ENCODE measurements around the gene TGFBR3L. TPM values are rescaled to one million over a fixed set of nuclear protein-coding genes. Genes with fewer than 3 reads are reported as not detected.
"Not testable (repeated sequence)": the region's sequence is repeated elsewhere in the genome, so short reads cannot be mapped to it uniquely, and the experiment has no call there.

TGFBR3L gene
- total RNA-seq, 1 experiment from 2014 or later, result 1.9 TPM

DNA sequence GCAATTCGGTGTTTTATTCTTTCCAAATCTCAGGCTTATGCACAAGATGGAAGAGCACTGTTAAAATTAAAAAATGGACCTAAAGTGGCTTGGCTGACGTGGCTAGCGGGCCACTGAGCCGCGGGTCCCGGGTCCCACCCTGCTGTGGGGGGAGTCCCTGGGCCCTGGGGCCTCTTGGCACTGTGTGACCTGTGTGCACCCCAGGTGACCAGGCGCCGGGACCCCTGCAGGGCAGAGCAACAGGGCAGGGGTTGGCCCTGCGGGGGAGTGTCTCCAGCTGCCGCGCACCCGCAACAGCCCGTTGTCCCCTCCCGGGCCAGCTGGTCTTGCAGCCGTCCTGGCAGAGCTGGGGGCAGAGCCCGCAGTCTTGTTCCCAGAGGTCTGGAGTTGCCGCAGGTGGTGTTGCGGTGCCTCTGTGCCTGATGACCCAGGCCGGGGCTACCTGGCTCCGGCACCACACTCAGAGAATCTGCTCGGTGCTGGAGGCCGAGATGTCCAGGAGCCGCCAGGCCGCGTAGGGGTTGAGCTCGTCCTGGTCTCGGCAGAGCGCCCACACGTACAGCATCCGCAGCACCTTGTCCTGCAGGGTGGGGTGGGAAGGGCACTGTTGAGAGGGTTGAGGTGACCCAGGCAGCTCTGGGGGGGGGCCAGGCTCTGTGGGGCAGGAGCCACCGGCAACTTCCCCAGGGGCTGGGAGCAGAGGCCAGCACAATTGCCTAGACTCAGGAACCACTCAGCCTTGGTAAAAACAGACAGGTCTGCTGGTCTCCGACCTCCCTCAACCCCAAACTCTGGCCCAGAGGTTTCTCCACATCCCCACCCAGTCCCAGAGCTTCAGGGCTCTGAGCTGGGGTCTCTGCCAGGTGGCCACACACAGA lies 12.3 kb downstream of the TGFBR3L start:
- no peak for DNase-seq (ENCODE audit: low read depth)

DNA sequence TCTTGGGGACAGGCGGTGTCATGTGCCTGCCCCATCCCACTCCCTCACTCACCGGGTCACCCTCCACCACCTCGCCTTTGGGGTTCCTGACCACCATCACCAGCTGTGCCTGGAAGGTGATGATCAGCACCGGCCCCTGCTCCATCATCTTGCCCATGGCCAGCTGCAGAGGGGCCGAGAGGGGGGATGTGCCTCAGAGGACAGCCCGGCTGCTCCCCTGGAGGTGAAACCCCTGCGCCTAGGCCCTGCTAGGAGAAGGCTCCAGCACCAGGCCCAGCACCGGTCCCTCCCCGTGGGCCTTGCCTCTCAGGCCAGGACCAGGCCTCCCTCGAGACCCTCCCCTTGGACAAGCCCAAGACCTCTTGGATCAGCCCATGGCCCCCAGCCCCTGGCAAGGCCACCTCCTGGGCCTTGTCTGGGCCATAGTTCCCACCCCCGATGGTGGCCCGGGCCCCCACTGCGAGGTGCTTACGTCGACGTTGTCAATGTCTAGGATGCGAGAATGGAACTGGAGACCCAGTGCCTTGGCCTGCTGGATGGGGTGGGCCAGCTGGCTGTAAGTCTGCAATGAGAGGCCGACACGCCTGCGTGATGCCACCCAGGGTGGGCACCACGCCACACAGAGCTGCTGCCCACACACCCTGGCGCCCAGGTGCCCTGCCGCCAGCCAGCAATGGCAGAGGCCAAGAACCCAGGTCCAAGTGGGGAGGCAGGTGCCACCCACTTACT lies 13.1 kb downstream of the TGFBR3L start:
- no peak for DNase-seq (ENCODE audit: low read depth)

DNA sequence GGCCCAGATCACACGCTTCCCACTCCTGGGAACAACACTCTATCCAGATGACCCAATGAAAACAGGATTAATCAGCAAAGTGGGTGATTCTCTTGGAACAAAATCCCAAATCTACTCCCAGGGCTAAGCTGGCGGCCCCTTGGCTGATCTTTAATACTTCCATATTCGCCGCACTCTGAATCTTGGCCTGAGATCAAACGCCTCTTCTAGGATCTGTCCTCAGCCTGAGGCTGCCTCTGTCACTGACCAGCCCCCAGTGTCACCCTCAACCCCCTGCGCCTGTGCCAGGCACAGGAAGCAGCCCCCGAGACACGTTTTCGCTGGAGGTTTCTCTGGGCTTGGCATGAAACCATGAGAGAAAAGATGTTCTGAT lies 13.7 kb downstream of the TGFBR3L start:
- no peak for DNase-seq (ENCODE audit: low read depth)

DNA sequence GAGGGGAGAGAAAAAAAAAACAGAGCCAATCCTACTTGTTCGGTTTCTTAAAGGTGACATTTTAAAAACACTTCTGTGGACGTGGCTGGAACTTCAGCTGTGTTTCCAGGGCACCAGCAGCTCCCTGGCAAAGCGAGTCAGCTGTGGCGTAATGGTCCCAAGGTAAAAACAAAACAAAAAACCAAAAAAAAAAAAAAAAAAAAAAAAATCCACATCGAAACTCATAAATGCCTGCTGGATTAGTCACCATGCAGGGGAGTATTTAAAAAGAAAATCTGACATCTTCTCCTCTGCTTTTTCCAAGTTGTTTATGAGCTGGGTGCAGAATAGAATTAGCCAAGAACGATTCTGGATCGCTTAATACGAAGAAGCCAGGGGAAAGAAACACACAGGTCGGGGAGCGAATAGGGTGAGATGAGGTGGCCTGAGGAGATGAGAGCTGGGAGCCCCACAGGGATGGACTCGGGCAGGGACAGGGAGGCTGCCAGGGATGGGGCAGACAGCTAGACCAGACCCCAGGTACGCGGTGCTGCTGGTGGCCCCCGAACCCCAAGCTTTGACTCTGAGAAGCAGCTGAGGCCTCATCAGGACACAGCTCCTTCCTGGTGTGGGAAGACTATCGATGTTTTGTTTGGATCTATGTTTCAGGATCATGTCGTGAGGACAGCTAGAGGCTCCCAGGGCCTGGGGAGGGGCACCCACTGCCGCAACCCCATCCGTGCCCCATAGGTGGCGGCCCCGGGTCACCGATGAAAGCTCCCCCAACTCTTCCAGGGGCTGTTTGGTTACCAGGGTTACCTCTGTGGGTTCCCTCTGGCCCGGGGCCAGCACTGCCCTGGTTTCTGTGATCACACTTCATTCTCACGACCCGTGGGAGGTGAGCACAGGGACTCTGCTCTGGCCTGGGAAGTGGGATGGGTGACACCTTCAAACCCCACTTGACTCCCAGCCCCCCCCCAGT lies 14.4 kb downstream of the TGFBR3L start:
- DNase-seq (ENCODE audit: low read depth), result peak; percentile 78

DNA sequence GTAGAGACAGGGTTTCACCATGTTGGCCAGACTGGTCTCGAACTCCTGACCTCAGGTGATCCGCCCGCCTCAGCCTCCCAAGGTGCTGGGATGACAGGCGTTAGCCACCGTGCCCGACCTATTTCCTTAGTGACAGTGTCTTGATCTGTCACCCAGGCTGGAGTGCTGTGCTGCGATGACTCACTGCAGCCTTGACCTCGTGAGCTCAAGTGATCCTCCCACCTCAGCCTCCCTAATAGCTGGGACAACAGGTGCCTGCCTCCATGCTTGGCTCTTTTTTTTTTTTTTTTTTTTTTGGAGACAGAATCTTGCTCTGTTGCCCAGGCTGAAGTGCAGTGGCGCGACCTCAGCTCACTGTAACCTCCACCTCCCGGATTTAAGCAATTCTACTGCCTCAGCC lies 15.4 kb downstream of the TGFBR3L start:
- DNase-seq (ENCODE audit: low read depth), result not testable (repeated sequence)

DNA sequence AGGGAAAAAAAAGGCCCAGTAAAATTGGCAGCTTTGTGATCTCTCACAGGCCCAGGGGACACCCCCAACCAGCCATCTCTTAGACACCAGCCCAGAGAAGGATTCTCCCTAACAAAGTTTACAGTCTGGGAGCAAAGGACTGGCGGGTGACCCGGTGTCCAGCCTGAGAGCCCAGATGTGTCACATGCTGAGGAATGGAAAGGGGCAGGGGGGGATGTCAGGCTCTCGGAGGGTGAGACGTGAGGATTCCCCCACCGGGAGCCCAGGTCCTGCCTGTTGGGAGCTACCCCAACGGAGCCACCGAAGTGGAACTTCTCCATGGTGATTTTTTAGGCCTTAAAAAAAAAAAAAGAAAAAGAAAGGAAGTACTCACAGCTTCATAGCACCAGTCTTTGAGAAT lies 16.1 kb downstream of the TGFBR3L start:
- no peak for DNase-seq (ENCODE audit: low read depth)

DNA sequence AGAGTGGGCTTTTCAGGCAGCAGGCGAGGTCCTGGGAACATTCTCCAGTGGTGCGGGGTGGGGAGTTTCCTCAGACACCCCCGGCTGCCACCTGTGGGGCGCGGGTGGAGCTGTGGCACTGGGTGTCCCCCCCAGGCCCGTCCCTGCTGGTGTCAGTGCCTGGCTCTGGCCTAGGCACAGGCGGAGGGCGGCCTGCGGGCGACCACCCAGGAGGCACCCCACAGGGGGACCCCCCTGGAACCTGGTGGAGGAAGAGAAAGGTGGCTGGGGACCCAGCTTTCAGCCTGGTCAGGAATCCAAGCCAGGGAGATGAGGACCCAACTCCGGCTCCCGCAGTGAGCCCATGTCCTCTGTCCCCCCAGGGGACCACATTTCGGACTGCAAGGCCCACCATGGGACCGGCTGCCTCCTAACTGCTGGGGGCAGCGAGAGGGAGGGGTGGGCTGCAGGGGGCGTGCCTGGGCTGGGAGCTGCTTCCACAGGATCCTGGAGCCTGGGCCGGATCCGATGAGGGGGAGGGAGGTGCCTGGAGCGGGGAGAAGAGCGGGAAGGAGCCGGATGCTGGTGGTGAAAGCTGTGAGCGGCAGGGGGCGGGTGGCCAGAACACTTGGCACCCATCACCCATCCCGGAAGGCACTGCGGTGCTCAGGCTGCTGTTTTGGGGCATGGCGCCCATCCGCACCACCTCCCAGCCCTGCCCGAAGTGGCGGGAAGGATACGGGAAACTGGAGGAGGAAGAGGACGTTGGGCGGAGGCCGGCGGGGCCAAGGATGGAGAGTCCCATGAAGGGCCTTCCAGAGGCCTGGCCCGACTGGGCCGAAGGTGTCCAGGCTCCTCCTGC lies 16.8 kb downstream of the TGFBR3L start:
- DNase-seq (ENCODE audit: low read depth), result no peak

DNA sequence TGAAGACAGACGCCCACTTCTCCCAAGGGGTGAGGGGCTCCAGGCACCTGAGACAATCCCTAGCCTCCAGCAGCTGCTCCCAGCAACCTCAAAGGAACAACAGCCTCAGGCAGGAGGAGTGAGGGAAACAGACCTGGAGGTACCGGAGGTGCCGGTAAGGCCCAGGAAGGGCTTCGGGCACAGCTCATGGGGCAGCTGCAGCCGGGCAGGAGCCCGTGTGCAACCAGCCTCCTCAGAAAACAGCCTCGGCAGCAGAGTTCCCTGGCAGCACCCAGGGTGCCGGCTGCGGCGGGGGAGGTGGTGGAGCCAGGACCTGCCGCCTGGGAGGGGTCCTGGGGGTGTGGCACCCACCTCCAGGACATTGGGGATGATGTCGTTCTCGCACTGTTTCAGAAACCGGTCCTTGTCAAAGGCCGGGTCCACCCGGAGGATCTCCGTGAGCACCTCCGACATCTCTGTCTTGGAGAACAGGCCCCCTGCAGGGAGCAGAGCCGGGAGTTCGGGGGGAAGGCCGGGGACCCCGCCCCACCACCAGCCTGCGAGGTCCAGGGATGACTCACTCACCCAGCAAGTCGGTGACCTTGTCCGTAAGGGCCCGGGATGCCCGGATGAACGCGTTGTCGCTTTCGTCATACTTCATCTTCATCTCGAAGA lies 17.8 kb downstream of the TGFBR3L start:
- DNase-seq (ENCODE audit: low read depth), result no peak

DNA sequence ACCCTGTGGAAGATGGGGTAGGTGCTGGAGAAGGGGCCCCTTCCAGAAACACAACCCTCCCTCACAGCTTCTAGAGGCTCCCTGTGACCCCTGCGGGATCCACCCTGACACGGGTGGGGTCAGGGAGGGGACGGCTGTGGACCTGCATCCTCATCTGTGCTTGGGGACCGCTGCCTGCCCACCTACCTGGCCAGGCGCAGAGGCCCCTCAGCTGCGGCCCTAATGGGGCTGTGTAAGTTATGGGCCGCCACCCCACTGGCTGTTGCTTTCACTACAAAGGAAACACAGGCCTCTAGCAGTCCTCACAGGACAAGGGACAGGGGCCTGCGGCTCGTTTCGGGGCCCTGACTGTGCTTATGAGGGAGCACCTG lies 18.3 kb downstream of the TGFBR3L start:
- no peak for DNase-seq (ENCODE audit: low read depth)

DNA sequence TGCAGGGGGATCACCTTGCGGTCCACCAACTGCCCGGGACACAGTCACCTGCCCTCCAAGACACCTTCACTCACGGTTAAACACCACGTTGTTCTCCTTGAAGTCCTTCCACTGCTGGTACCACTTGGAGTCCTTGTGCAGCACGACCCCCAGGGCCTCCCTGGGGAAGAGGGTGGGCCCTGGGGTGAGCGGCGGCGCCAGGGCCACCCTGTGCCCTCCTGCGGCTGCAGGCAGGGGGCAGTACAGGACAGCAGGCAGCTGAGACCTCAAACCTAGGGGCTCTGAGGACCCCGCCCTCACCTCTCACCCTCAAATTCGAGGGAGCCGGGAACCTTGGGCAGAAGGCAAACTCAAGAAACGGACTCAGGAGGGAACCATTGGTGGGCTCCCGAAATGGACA lies 18.8 kb downstream of the TGFBR3L start:
- no peak for DNase-seq (ENCODE audit: low read depth)

DNA sequence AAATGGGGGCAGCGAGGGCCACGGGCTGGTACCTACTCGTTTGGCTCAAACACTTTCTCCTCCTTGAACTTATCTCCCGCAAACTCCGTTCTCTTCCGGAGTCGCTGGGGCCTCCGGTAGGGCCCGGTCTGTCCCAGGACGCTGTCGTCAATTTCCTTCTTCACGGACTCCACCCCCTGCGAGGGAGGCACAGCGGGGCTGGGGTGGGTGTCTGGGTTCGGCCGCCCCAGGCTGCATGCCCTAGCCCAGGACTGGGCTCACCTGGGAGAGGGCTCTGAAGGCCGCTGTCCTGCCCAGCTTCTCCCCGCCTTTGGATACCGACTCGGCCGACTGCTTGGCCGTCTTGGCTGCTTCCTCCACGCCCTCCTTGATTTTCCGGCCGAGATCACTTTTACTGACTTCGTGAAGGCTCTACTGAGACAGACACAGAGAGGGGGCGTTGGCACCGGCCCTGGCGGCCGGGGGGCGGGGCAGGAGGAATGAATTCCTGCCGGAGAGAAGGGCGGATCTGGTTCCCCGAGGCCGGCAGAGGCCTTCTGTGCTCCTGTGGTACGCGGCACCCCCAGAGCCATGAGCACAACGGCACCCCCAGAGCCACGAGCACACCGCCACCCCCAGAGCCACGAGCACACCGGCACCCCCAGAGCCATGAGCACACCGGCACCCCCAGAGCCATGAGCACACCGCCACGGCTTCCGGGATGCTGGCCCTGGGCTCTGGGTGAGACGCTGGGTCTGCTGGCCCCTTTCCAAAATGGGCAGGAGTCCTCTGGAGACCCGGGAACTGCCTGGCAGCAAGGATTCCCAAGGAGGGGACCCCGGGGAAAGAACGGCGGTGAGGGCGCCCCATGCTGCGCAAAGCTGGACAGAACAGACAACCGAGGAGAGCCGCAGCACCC lies 19.4 kb downstream of the TGFBR3L start:
- no peak for DNase-seq (ENCODE audit: low read depth)

DNA sequence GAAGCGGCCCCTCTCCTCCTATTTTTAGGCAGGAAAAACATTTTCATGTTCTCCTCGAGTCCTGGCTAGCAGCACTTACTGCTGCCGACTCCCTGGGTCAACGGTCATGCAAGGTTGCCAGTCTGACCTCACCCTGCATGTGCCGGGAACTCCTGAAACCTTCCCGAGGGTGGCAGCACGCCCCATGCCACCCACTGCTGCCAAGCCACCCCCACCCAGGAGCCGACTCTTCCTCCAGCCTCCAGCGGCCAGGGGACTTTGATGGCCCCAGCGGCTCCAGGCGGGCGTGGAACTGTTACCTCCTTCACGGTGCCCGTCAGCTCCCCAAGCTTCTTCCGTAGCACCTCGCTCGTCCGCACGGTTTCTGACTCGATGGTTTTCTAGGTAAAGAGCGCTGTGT lies 20.1 kb downstream of the TGFBR3L start:
- no peak for DNase-seq (ENCODE audit: low read depth)

DNA sequence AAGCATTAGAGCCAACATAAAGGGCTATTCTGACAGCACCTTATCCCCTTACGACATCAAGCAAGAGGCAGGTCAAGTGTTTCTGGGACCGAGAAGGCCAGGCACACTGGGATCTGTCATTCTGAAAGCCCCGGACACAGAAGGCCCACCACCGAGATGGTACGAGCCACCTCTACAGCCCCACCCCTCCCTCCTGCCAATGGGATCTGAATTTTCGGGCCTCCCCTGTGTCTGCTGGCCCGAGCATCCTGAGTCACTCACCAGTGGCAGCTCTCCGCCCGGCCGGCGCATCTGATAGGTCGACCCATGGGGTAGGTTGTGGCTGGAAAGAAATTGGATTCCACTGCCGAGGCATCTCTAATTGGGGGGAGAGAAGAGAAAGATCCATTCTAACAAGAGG lies 26.2 kb downstream of the TGFBR3L start:
- DNase-seq (ENCODE audit: low read depth), result no peak

DNA sequence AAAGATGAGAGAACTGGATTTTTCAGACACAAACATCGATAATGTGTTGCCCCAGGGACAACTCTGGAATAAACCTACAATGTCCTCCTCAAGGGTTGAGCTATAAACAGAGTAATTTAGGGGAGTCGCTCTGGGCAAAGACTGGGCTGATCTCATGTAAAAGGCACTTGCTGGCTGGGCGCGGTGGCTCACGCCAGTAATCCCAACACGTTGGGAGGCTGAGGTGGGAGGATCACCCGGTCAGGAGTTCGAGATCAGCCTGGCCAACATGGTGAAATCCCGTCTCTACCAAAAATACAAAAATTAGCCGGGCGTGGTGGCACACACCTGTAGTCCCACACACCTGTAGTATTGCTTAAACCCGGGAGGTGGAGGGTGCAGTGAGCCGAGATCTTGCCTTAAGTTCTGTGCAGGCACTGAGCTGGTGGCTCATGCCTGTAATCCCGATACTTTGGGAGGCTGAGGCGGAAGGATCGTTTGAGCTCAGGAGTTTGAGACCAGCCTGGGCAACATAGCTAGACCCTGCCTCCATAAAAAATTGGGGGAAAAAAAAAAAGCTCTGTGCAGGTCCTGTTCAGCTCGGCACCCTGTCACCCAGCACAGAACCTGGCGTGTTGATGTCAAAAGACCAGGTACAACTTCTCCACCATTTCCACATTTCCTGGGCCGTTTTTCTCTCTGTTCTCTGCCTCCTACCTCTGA lies 27.4 kb downstream of the TGFBR3L start:
- DNase-seq (ENCODE audit: low read depth), result no peak

DNA sequence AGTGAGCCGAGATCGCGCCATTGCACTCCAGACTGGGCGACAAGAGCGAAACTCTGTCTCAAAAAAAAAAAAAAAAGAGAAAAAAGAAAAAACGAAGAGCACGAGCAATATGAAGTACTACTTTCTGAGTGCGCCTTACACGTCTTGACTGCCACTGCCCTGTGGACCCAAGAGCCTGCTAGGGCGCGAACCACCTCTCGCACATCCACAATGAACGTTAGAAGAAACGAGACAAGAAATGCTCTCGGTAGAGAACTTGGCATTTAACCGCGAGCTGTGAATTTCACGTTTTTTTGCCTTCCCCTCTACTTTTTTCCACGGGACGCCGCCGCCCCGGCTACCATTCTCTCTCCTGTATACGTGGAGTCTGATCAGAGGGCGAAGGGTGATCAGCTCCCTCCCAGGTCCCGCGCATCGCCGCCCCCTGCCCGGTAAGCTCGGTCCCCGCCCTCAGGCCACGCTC lies 28.4 kb downstream of the TGFBR3L start:
- no peak for DNase-seq (ENCODE audit: low read depth)

DNA sequence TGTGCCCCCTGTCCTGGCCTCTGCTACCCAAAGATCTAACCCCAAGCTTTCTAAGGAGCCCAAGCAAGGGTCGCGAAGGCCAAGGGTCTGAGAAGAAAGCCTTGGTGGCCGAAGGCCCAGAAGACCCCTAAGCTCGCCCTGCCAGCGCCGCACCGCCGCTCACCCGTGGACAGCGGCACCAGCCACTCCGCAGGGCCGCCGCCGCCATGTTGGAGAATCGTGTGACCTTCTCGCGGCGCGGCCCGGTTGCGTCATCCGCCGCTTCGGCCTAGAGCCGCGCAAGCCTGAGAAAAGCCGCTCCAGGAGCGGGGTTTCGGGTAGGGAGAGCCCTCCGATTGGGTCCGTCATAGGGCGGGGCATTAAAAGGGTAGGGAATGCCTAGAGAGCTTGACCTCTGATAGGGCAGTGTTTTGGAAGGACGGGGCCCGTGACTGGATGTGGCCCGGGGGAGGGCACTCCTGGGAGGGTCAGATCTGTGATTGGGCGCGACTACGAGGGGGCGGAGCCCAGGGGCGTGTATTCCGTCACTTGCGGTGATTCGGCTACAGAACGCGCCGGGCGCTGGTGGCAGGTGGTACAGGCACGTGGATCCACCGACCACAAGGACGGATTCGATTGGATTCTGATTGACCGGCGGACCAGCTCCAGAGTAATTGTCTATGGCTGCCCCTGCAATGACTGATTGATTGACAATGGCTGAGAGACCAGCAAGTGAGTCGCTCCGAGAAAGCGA lies 29.0 kb downstream of the TGFBR3L start, which contains the start of gene TIMM44:
Gene TIMM44, minus strand, starts transcription at position 223 of the 733 bp plus-strand sequence. Its CDS starts 15 bp downstream, at position 208.
- DNase-seq (ENCODE audit: low read depth), result peak; percentile 100

DNA sequence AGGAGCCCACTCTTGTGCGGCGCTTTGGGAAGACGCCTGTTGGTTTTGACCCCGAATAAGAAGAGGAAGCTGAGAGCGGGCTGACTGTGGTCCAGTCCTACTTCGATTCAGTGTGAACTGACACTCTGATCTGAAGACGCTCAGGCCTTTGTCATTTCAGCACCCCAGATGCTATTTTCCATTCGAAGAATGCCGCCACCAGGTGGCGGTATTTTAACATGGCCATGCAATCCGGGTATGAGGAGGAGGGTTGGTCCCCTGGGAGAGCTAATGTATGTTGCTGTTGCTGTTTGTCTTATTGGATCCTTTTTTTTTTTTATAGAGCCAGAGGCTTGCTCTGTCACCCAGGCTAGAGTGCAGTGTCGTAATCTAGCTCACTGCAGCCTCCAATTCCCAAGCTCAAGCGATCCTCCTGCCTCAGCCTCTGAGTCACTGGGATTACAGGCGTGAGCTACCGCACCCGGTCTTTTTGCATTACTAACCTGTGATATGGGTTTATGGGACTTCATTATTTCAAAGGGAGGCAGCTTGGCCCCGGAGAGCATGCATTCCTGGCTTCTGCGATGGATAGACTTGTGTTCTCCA lies 29.6 kb downstream of the TGFBR3L start:
- peak; percentile 94 for DNase-seq (ENCODE audit: low read depth)
